ENCODE data around the gene PCCB.

GRCh38 chr3:136277115-136277514 lies 27.0 kb downstream of the PCCB start:
- TF ChIP-seq CTCF (IDR thresholded peaks at IDR 0.05; ENCODE audit: low read depth, low read length) (no peak), EZH2phosphoT487 (IDR thresholded peaks at IDR 0.05; ENCODE audit: low read depth) (no peak)

All from OCI-LY3 (cell line).